ENCODE results near the gene SLC6A20.

DNA sequence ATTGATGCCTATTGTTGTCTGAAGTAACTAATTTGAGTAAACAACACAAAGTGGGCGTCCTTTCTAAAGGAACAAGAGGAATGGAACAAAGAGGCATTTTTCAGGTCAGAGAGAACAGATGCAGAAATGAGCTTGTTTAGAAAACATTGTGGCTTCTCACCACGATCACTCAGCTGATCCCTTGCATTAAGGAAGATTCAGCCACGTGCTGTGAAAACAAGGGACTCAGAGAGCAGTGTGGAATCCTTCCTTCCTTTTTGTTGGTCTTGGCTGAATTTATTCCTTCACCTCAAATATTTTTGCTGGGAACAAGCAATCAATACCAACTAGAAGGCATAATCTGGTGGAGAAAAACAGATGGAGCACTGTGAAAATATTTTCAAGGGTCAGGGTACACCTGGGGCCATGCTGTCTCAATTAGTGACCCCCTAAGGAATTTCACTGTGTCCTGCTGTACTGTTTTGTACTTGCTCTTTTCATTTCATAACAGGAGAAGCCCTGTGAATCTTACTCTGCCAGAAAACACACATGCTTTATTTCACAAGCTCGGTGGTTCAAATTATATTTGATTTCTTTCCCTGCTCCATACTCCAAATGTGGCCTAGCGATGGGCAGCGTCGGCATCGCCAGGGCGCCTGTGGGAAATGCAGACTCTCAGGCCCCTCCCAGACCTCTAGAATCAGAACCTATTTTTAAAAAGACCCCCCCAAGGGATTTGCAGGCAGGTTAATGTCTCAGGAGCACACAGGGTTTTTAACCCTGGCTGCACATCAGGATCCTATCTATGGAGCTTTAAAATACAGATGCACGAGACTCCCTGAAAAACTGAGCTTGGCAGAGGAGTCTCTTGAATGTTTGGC is 11.6 kb upstream of the SLC6A20 start:
- TF ChIP-seq CTCF (conservative IDR thresholded peaks at IDR 0.05; ENCODE audit: low read depth in 2 of 2) (no peak), REST (IDR thresholded peaks at IDR 0.05; ENCODE audit: unreplicated experiment) (no peak), STAT1 (IDR thresholded peaks at IDR 0.05; ENCODE audit: unreplicated experiment) (no peak), CREB1 (CRISPR knock-in tag; IDR thresholded peaks at IDR 0.05; ENCODE audit: low read depth) (no peak), ZNF114 (CRISPR knock-in tag; IDR thresholded peaks at IDR 0.05) (no peak), POLR2AphosphoS5 (IDR thresholded peaks at IDR 0.05; ENCODE audit: low read depth) (no peak), EZH2phosphoT487 (IDR thresholded peaks at IDR 0.05; ENCODE audit: unreplicated experiment) (no peak), EZH2 (IDR thresholded peaks at IDR 0.05; ENCODE audit: low read depth, unreplicated experiment) (no peak), JUNB (IDR thresholded peaks at IDR 0.05; ENCODE audit: unreplicated experiment) (no peak)
- TF ChIP-seq, protein P1, sequence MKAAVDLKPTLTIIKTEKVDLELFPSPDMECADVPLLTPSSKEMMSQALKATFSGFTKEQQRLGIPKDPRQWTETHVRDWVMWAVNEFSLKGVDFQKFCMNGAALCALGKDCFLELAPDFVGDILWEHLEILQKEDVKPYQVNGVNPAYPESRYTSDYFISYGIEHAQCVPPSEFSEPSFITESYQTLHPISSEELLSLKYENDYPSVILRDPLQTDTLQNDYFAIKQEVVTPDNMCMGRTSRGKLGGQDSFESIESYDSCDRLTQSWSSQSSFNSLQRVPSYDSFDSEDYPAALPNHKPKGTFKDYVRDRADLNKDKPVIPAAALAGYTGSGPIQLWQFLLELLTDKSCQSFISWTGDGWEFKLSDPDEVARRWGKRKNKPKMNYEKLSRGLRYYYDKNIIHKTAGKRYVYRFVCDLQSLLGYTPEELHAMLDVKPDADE (IDR thresholded peaks at IDR 0.05), result no peak
